ENCODE measurements around the gene SIPA1.

SIPA1 gene

DNA sequence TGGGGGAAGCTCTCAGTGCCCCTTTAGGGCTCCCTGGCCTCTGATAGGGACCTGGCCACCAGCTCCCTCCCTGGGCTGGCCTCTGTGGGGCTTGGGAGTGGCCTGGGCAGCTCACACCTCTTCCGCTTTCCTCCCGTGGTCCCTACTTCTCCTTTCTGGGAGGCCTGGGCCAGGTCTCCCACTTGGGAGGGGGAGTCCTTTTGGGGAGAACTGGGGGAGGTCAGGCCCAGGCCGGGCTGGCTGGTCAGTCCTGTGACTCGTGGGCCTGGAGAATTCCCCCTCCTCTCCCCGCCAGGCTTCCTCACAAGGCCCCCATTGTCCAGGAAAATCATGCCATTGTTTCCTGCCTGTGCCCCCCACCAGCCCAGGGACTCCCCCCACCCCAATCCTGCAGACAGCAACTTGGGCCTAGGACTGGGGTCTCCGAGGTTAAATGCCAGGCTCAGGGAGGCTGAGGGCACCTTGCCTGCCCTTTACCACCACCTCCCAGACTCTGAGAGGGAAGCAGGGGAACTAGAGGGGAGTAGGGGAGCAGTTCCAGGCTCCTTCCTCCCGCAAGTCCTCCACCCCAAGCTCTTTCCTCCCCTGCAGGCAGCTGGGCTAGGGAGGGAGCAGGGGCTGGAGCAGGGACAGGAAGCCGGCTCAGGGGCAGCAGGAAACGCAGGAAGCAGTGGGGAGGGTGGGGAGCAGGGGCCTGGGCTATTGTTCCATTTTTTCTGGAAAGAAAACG is 26.7 kb upstream of the SIPA1 start:
- Histone ChIP-seq H4K8ac (ENCODE audit: low read depth, low read length) (no peak overlapping the region), H4K91ac (ENCODE audit: low read depth, low read length) (peak overlapping the region; percentile 60), H3K23ac (ENCODE audit: low read length) (no peak overlapping the region), H3K4me3 (ENCODE audit: low read depth, low read length) (no peak overlapping the region), H2BK5ac (ENCODE audit: low read depth, low read length, poor library complexity) (no peak overlapping the region), H2AK5ac (ENCODE audit: low read length) (no peak overlapping the region), H2AFZ (ENCODE audit: insufficient read depth, low read length, poor library complexity) (no peak overlapping the region), H2BK12ac (ENCODE audit: low read length) (no peak overlapping the region), H3K79me2 (ENCODE audit: control insufficient read depth, insufficient read depth, low read length, poor library complexity) (peaks cover 17% of the 10 kb centered on the region), H3K27ac (ENCODE audit: low read depth, low read length) (no peak overlapping the region), H3K9me3 (ENCODE audit: insufficient read depth, low read depth, low read length) (peaks cover 6% of the 10 kb centered on the region), H3K36me3 (ENCODE audit: control insufficient read depth in 1 of 2, insufficient read depth in 2 of 2, low read length in 2 of 2) (peaks cover 37 to 46% of the 10 kb centered on the region in 2 experiments), H3K79me1 (ENCODE audit: low read length) (peaks cover 16% of the 10 kb centered on the region), H2BK120ac (ENCODE audit: insufficient read depth, low read length, poor library complexity) (no peak overlapping the region), H4K12ac (ENCODE audit: low read depth, low read length) (no peak overlapping the region), H3K9ac (ENCODE audit: low read length) (peak overlapping the region; percentile 31), H3K4me2 (ENCODE audit: low read length) (peak overlapping the region; percentile 40), H3K4ac (ENCODE audit: low read depth, low read length) (peak overlapping the region; percentile 21), H3K4me1 (ENCODE audit: control insufficient read depth in 1 of 2, insufficient read depth in 2 of 2, low read length in 2 of 2) (peaks cover 31 to 36% of the 10 kb centered on the region in 2 experiments), H3K18ac (ENCODE audit: low read length) (no peak overlapping the region), H3K27me3 (ENCODE audit: insufficient read depth, low read length) (no peaks in the 10 kb centered on the region), H3K14ac (ENCODE audit: low read length) (no peak overlapping the region)
- DNase-seq = peak in 1 of 2 donors; percentile 13
- WGBS (ENCODE audit: extremely low coverage, insufficient coverage, insufficient read length) = no CpG with 5 or more reads among the region's 10 CpGs

DNA sequence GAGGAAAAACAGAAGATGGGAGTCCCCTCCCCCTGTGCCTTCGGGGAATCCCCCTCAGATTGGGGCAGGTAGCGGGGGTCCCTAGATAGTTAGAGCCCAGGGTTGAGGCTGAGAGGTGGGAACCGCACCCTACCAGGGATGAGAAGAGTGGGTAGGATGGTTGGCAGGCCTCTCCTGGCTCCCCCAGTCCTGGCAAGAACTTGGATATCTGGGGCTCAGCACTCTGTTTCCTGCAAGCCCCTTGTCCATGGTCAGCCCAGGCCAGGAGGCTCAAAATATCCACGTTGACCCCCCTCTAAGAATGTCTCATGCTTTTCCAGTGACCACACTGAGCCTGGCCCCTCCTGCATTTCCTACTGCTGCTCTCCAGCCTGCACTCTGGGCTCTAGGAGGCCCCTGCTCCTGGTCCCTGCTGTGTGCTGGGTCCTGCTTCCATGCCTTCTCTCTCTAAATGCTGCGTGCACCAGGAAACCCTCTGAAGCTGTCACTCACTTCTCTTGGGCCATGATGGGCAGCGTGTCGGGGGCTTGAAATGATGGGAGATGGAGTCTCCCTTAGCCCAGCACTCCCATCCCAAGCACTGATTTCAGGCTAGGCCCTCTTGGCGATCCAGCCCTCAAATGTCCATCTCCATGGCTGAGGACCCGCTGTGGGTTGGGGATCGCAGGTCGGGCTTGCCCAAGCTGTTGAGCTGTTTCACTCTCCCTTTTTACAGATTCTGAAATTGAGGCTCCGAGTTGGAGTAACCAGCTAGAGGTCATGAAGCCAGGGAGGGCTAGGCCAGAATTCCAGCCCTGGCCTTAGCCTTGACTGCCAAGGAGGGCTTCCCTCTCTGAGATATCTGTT is 25.9 kb upstream of the SIPA1 start:
- H3K4me1 ChIP-seq (ENCODE audit: control insufficient read depth in 1 of 2, insufficient read depth in 2 of 2, low read length in 2 of 2) = peaks cover 34 to 41% of the 10 kb centered on the region in 2 experiments
- peak overlapping the region; percentile 40 for H3K4me2 ChIP-seq (ENCODE audit: low read length)
- WGBS (ENCODE audit: extremely low coverage, insufficient coverage, insufficient read length) = no CpG with 5 or more reads among the region's 12 CpGs
- peak overlapping the region; percentile 27 for H3K18ac ChIP-seq (ENCODE audit: low read length)
- H3K27me3 ChIP-seq (ENCODE audit: insufficient read depth, low read length) = no peaks in the 10 kb centered on the region
- no peak overlapping the region for H3K9ac ChIP-seq (ENCODE audit: low read length)
- H3K4ac ChIP-seq (ENCODE audit: low read depth, low read length) = peak overlapping the region; percentile 56
- H3K14ac ChIP-seq (ENCODE audit: low read length) = peak overlapping the region; percentile 36
- no peak for DNase-seq
- no peak overlapping the region for H3K4me3 ChIP-seq (ENCODE audit: low read depth, low read length)
- peaks cover 18% of the 10 kb centered on the region for H3K79me1 ChIP-seq (ENCODE audit: low read length)
- H2BK5ac ChIP-seq (ENCODE audit: low read depth, low read length, poor library complexity) = no peak overlapping the region
- no peak overlapping the region for H2AFZ ChIP-seq (ENCODE audit: insufficient read depth, low read length, poor library complexity)
- H3K27ac ChIP-seq (ENCODE audit: low read depth, low read length) = peak overlapping the region; percentile 14
- peaks cover 23% of the 10 kb centered on the region for H3K79me2 ChIP-seq (ENCODE audit: control insufficient read depth, insufficient read depth, low read length, poor library complexity)
- no peak overlapping the region for H3K23ac ChIP-seq (ENCODE audit: low read length)
- peaks cover 37 to 43% of the 10 kb centered on the region in 2 experiments for H3K36me3 ChIP-seq (ENCODE audit: control insufficient read depth in 1 of 2, insufficient read depth in 2 of 2, low read length in 2 of 2)
- H2BK12ac ChIP-seq (ENCODE audit: low read length) = peak overlapping the region; percentile 20
- H2AK5ac ChIP-seq (ENCODE audit: low read length) = peak overlapping the region; percentile 32
- H3K9me3 ChIP-seq (ENCODE audit: insufficient read depth, low read depth, low read length) = peaks cover 6% of the 10 kb centered on the region
- peak overlapping the region; percentile 60 for H4K91ac ChIP-seq (ENCODE audit: low read depth, low read length)
- peak overlapping the region; percentile 9 for H2BK120ac ChIP-seq (ENCODE audit: insufficient read depth, low read length, poor library complexity)
- peak overlapping the region; percentile 26 for H4K8ac ChIP-seq (ENCODE audit: low read depth, low read length)
- H4K12ac ChIP-seq (ENCODE audit: low read depth, low read length) = peak overlapping the region; percentile 55

DNA sequence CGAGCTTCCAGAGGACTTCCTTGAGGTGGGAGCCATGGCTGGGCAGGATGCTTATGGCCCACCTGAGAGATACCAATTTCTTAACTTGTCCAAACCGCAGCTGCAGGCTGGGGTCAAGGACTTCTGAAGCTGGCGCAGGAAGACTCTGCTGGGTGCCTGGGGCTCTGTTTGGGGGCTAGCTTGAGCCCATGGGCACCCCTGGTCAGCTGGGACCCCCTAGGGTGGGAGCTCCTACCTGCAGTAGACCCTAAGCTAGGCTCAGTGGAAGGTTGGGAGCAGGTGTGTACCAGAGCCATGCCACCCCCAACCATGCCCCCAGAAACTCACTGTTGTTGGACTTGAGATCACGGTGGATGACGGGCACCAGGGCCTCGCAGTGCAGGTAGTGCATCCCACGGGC is 25.2 kb upstream of the SIPA1 start:
- Histone ChIP-seq H2AK5ac (ENCODE audit: low read length) (peak overlapping the region; percentile 14), H3K4me2 (ENCODE audit: low read length) (peak overlapping the region; percentile 83), H3K36me3 (ENCODE audit: control insufficient read depth in 1 of 2, insufficient read depth in 2 of 2, low read length in 2 of 2) (peaks cover 43 to 46% of the 10 kb centered on the region in 2 experiments), H3K27me3 (ENCODE audit: insufficient read depth, low read length) (no peaks in the 10 kb centered on the region), H4K91ac (ENCODE audit: low read depth, low read length) (no peak overlapping the region), H3K4me1 (ENCODE audit: control insufficient read depth in 1 of 2, insufficient read depth in 2 of 2, low read length in 2 of 2) (peaks cover 30 to 35% of the 10 kb centered on the region in 2 experiments), H3K14ac (ENCODE audit: low read length) (peak overlapping the region; percentile 15), H3K79me1 (ENCODE audit: low read length) (peaks cover 18% of the 10 kb centered on the region), H3K9me3 (ENCODE audit: insufficient read depth, low read depth, low read length) (peaks cover 2% of the 10 kb centered on the region), H3K4me3 (ENCODE audit: low read depth, low read length) (no peak overlapping the region), H2BK5ac (ENCODE audit: low read depth, low read length, poor library complexity) (no peak overlapping the region), H4K8ac (ENCODE audit: low read depth, low read length) (no peak overlapping the region), H2BK120ac (ENCODE audit: insufficient read depth, low read length, poor library complexity) (no peak overlapping the region), H4K12ac (ENCODE audit: low read depth, low read length) (peak overlapping the region; percentile 55), H3K4ac (ENCODE audit: low read depth, low read length) (peak overlapping the region; percentile 80), H3K9ac (ENCODE audit: low read length) (no peak overlapping the region), H3K23ac (ENCODE audit: low read length) (no peak overlapping the region), H3K27ac (ENCODE audit: low read depth, low read length) (no peak overlapping the region), H3K18ac (ENCODE audit: low read length) (peak overlapping the region; percentile 17), H2BK12ac (ENCODE audit: low read length) (no peak overlapping the region), H2AFZ (ENCODE audit: insufficient read depth, low read length, poor library complexity) (no peak overlapping the region), H3K79me2 (ENCODE audit: control insufficient read depth, insufficient read depth, low read length, poor library complexity) (peaks cover 25% of the 10 kb centered on the region)
- no peak for DNase-seq
- WGBS (ENCODE audit: extremely low coverage, insufficient coverage, insufficient read length) = no CpG with 5 or more reads among the region's 7 CpGs

DNA sequence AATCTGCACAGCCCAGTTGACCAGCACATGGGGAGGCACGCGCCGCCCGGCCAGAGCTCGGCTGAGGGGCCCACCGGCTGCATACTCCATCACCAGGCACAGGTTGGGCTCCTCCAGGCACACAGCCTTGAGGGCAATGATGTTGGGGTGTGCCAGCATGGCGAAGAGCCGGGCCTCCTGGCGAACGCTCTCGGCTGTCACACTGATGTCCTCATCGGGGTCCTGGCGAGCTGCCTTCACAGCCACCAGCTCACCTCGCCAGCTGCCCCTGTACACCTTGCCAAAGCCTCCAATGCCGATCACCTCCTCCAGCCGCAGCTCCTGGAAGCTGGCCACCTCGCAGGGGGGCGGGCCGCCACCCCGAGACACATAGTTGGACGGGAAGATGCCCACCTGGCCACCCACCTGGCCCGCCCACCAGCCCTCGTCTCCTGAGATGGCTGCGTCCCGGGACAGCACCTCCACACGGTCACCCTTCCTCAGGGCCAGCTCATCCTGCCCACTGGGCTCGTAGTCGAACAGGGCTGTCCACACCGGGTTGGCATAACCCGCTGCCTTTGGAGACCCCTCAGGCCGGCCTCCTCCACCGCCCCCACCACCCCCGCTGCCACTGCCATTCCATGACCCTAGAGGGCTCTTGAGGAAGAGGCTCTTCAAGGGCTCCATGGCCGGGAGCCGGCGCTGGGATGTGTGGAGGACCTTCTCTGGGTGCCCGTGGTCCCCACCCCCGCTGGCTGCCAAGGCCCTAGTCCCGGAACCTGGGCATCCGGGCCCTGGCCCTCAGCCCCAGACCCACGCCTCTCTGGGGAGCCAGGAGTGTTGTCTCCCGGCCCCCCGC is 24.6 kb upstream of the SIPA1 start:
- Histone ChIP-seq H2AK5ac (ENCODE audit: low read length) (peak overlapping the region; percentile 96), H3K4me1 (ENCODE audit: control insufficient read depth in 1 of 2, insufficient read depth in 2 of 2, low read length in 2 of 2) (peaks cover 28 to 33% of the 10 kb centered on the region in 2 experiments), H3K9me3 (ENCODE audit: insufficient read depth, low read depth, low read length) (peaks cover 2% of the 10 kb centered on the region), H3K9ac (ENCODE audit: low read length) (peak overlapping the region; percentile 81), H4K8ac (ENCODE audit: low read depth, low read length) (peak overlapping the region; percentile 90), H3K79me1 (ENCODE audit: low read length) (peaks cover 18% of the 10 kb centered on the region), H4K12ac (ENCODE audit: low read depth, low read length) (peak overlapping the region; percentile 81), H4K91ac (ENCODE audit: low read depth, low read length) (peak overlapping the region; percentile 94), H3K79me2 (ENCODE audit: control insufficient read depth, insufficient read depth, low read length, poor library complexity) (peaks cover 25% of the 10 kb centered on the region), H2BK12ac (ENCODE audit: low read length) (no peak overlapping the region), H2BK120ac (ENCODE audit: insufficient read depth, low read length, poor library complexity) (peak overlapping the region; percentile 75), H2AFZ (ENCODE audit: insufficient read depth, low read length, poor library complexity) (peak overlapping the region; percentile 78), H2BK5ac (ENCODE audit: low read depth, low read length, poor library complexity) (peak overlapping the region; percentile 85), H3K4ac (ENCODE audit: low read depth, low read length) (peak overlapping the region; percentile 96), H3K27ac (ENCODE audit: low read depth, low read length) (peak overlapping the region; percentile 57), H3K23ac (ENCODE audit: low read length) (no peak overlapping the region), H3K14ac (ENCODE audit: low read length) (peak overlapping the region; percentile 91), H3K36me3 (ENCODE audit: control insufficient read depth in 1 of 2, insufficient read depth in 2 of 2, low read length in 2 of 2) (peaks cover 43 to 46% of the 10 kb centered on the region in 2 experiments), H3K27me3 (ENCODE audit: insufficient read depth, low read length) (no peaks in the 10 kb centered on the region), H3K4me2 (ENCODE audit: low read length) (peak overlapping the region; percentile 83), H3K18ac (ENCODE audit: low read length) (peak overlapping the region; percentile 95), H3K4me3 (ENCODE audit: low read depth, low read length) (peak overlapping the region; percentile 79)
- WGBS (ENCODE audit: extremely low coverage, insufficient coverage, insufficient read length) = no CpG with 5 or more reads among the region's 43 CpGs
- no peak for DNase-seq
